NCI-H748 (cell line): ENCODE measurements around the gene GAB2.
"Not testable (repeated sequence)": the region's sequence is repeated elsewhere in the genome, so short reads cannot be mapped to it uniquely, and the experiment has no call there.

Source experiments
- DNase-seq: peaks from one replicate; lab custom pipeline; 2025; ENCODE audit not compliant: unreplicated experiment; lab: John Stamatoyannopoulos, UW

Gene GAB2

GRCh38 chr11:78193806-78194205, 223.8 kb downstream of the GAB2 start:
- no peak for DNase-seq

DNA sequence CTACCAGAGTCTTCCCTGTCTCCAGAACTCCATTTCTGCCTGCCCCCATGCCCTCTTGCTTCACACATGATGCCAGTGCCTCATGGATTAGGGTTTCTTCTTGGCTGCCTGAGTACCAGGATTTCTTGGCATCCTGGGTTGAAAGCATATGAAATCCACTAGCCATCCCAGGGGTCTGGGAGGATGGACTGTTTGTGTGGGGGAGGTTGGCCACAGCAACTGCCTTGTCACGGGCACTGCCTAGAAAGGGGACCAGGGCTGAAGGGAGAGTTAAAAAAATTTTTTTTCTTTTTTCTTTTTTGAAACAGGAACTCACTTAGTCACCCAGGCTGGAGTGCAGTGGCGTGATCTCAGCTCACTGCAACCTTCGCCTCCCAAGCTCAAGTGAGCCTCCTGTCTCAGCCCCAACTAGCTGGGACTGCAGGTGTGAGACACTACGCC, 224.7 kb downstream of the GAB2 start:
- DNase-seq: no peak

DNA sequence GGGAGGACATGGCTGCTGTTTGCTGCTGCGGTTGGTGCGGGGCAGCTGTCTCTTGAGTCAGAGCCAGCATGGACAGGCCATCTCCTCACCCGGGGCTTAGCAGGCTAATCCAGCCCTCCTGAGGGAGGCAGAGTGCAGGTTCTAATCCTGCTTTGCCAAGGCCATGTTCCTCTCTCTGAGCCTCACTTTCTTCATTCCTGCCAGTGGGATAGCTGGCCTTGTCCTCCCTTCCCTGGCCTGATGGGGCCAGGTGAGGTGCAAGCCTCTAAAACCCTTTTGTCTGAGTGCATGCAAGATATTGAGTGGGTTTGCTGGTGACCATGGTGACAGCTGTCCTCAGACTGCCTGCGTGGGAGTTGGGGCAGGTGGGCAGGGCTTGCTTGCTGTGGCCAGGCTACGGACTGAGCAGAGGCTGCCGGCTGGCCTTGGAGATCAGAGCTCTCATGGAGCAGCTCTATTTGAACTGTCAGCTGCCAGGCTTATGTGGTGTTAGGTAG, 225.3 kb downstream of the GAB2 start:
- peak; percentile 3 for DNase-seq

DNA sequence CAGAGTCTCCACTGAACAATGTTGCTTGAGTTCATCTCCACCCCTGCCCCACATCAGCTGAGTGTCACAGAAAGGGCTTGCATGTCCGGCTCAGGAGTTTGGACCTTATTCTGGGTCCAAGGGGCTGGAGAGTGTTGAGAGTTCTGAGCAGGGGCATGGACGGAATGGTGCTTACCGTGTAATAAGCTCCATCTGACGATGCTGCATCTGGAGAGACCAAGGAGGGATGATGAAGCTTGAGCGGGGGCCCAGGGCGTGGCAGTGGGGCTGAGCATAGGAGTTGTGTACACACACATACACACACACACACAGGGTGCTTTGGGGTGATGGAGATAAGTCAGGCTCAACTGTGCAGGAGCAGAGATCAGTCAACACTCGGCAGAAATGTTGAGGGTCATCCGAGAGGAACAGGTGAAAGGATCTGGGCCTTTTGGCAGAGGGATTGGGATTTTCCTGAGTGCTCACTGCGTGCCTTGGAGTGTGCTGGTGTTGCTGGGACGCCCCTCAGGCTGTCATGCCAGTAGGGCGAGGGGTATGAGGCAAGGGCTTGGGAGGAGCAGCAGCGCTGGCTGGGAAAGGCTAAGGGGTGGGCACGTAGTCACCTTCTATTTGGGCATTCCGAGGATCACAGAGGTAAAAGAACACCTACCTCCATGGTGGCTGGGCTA, 226.6 kb downstream of the GAB2 start:
- DNase-seq: no peak

GRCh38 chr11:78190374-78190773, 227.2 kb downstream of the GAB2 start:
- no peak for DNase-seq

GRCh38 chr11:78189851-78190250, 227.8 kb downstream of the GAB2 start:
- no peak for DNase-seq

GRCh38 chr11:78189174-78189724, 228.4 kb downstream of the GAB2 start:
- DNase-seq: no peak

- peak; percentile 96 for DNase-seq
These were observed 229.1 kb downstream of the GAB2 start, which contains the start of the genes KCTD21 and USP35 for GRCh38 chr11:78188286-78189173. KCTD21 (minus strand) TSS chr11:78188626; CDS start chr11:78174554, 14,072 bp downstream. USP35 (plus strand) TSS chr11:78188919; CDS start chr11:78196246, 7,327 bp downstream.

DNA sequence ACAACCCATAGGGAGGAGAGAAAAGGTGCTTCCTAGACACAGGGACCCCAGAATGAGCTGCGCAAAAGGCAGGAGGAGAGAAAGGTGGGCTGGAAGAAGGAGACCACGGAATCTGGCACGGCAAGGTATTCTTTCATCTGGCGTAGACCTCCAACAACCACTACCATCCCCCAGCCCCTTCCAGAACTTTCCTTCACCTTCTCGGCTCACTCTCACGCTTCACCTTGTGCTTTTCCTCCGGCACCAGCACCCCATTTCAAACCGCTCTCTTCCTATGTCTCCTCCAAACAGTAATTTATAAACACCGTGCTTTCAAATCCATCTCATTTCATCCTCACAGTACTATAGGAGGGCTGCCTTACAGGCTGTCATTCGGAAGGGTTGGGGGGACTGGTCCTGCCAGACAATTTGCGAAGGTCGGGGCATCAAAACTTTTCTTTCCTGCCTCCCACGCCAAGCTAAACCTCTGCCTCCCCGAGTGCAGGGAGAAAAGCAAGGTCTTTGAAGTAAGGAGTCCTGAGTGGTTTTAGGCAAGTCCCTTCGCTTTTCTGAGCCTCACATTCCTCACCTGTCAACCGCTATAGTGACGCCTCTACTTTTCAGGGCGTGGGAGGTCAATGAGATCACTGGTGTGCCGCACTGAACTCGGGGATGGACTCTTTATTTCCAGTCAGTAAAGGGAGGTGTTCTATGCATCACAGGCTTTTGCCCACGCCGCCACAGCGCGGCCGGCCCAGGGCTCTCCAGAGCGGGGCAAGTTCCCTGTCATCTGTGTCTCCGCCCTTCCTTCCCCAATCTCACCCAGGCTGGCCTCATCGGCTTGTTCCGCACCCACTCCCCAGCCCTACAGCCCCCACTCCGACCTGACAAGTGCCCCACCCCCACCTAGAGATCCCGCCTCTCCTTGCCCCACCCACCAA, 230.0 kb downstream of the GAB2 start:
- no peak for DNase-seq

GRCh38 chr11:78181185-78181584, 236.4 kb downstream of the GAB2 start:
- DNase-seq: no peak

- DNase-seq: no peak
These were observed 236.9 kb downstream of the GAB2 start for GRCh38 chr11:78180751-78181150.

DNA sequence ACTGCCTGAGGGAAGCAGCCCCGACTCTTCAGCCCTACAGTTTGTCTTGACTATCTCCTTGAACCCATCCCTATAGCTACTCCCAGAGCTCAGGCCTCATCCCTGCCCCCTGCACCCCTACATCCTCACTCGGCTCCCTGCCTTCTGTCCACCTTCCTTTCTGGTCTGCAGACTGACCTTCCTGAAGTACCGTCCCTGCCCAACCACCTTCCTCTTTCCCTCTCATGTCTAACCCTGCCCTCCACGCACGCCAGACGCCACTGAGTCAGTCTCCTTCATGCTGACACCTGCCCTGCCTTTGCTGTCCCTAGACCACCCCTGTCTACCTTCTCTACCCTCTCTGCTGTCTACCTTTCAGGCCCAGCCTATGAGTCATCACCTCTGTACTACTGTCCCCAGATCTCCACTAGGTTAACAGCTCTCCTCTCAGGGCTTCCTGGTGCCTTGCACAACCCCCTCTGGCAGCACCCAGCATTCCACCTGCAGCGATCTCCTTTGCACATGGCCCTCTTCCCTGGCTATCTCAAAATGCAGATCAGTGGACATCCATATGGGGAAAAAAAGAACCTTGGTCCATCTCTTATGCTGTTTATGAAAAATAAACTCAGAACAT, 238.1 kb downstream of the GAB2 start:
- DNase-seq: no peak

DNA sequence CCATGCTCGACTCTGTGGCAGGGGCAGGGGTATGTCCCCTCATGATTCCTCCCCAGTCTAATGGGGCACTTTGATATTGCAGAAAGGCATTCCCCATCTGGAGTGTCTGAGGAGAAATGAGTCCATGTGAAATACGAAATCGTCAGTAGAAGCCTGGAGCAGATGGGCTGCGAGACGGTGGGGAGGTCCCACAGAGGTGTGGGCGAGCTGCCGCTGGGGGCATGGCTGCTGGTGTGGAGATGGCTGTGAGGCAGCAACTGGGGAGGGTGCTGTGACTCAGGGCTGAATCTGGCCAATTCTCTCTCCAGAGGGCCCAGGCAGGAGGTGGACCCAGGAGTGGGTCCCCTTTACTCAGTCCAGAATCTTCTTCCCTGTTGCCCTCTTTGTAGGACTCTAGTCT, 240.4 kb downstream of the GAB2 start:
- DNase-seq: no peak

- no peak for DNase-seq
These were observed 240.9 kb downstream of the GAB2 start for GRCh38 chr11:78176605-78177141.

GRCh38 chr11:78175862-78176261, 241.8 kb downstream of the GAB2 start:
- DNase-seq: not testable (repeated sequence)

DNA sequence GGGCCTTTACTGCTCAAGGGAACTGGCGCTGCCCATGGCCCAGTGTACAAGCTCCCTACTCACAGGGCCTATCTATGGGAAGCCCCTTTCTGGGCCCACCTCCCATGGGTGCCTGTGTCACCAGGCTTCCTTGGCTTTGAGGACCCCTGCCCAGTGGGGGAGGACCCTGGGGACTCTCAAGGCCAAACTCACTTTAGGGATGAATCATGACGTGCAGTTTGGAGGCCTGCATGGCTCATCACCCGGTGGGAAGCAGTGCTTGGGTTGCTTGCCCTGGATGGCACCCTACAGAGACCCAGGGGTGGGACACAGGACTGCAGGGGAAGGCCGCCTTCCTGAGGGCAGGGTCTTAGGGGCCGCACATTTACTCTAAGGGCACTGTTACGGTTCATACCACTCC, 245.7 kb downstream of the GAB2 start:
- no peak for DNase-seq

DNA sequence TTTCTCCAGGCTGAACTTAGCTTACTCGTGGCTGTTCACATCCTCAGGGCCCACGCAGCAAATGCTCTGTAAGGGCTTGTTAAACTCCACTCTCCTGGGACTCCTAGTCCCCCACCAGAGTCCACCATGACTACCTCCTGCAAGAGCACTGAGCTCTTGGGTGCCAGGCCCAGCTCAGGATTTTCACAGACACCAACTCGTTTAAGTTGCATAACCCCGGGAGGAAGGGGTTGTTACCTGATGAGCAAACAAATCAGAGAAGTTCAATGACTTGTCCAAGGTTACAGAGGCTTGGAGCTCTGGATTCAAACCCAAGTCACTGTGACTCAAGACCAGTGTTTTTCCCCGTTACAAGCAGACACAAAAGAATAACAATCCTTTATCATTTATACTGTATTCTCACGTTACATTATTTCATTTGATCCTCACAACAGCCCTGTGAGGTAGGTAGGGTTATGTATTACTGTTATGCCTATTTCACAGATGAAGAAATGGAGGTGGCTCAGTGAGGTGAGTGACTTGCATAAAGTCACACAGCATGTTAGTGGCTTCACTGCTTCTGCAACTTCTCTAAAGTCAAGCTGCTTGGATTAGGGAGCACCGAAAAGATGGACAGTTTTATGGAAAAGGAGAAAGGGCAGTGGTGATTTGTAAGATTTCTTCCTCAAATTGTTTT, 246.6 kb downstream of the GAB2 start:
- DNase-seq: no peak

DNA sequence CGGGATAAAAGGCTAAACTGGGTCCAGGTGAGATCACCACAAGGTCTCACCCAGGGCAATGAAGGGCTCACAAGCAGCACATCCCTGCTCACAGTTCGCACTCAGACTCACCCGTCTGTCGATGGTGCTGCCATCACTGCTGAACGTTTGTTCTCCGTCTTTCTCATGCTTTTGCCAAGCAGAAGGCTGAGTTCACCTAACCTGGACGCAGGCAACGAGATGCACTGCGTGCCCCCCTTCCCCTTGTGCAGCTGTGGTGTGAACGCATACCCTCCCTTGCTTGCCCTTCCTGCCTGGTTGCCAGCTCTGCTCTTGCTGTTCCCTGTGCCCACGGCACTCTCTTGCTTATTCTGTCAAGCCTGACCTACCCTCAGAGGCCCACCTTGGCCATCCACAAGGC, 247.2 kb downstream of the GAB2 start:
- DNase-seq: no peak
